NCI-H2171 treated with DMSO at 0.1 percent for 48 hours (cell line): ENCODE results near the gene METRNL.

ENCODE experiments used
- DNase-seq: peaks from one replicate; lab custom pipeline; 2025; lab: John Stamatoyannopoulos, UW

METRNL gene

DNA sequence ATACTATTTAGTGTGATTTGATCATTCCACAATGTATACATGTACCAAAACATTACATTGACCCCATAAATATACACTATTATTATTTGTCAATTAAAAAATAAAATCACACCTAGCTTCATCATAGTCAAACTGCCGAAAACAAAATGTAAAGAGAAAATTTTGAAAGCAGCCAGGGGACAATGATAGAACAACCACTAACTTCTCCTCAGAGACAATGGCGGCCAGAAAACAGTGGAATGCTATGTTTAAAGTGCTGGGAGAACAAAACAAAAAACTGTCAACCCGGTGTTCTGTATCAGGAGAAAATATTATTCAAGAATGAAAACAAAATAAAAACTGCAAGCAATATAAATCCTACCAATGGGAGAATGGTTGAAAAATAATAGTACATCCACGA, 63.2 kb downstream of the METRNL start:
- no peak for DNase-seq

DNA sequence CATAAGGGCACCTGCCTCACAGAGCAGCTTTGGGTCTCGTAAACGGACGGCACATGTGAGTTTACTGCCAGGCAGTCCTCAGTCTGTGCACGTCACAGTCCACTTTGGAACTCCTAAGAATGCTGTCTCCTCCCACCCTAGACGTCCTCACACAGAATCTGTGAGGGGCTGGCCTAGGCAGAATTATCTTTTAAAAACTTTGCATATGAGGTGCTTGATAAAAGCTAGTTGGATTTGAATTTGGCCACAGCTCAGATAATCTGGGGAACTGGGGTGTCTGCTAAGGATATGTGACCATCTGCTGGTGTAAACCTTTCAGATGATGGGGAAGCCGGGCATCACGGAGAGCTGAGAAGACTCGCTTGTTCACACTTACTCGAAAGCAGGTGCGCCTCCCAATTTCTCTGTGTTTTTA, 64.4 kb downstream of the METRNL start:
- DNase-seq: no peak
